K562 (cell line): Measurements from ENCODE around the gene DCAKD. TPM values are rescaled to one million over a fixed set of nuclear protein-coding genes. Genes with fewer than 3 reads are reported as not detected.

Experiments used
- ATAC-seq: fragments of 200-7000 bp; cut with Tn5 transposase; 3 replicates; pipeline ENCODE4 v1.9.1; 2020; ENCODE audit warnings: moderate library complexity
- BruUV-seq: library from RNA; stranded (reverse); fragments of 400-500 nt; replicated peaks from 2 replicates; lab custom pipeline; 2021; lab: Mats Ljungman, UMichigan
- CTCF ChIA-PET: fragments of 300-600 bp; formaldehyde crosslinking; extraction: SDS; loops from one replicate; lab custom pipeline; 2021; ENCODE audit warnings: low intra/inter-chr PET ratio; lab: Yijun Ruan, JAX
- POLR2A ChIA-PET: fragments of 300-600, 350-650 bp; sonication (Branson Sonifier 250); formaldehyde crosslinking; extraction: SDS; loops from one replicate; lab custom pipeline; 2021; ENCODE audit warnings: antibody characterized with exemption, inconsistent platforms; lab: Yijun Ruan, JAX
- DNase-seq, 4 experiments: peaks; one replicate each; pipeline versions ENCODE4 v3.0.0 to v3.0.0-alpha.2; 2011 to 2018; ENCODE audit warnings: low spot score in 3 of 4, mixed read lengths in 3 of 4; ENCODE audit errors: extremely low read depth in 1 of 4
- FAIRE-seq: peaks from 2 replicates; lab custom pipeline; 2011; peaks lifted over from hg19 to GRCh38; lab: Jason Lieb, UNC
- H2AFZ ChIP-seq: 2 replicates; pipeline ENCODE4 v1.6.0; 2011; ENCODE audit warnings: low read depth, low read length, control low read depth, inconsistent platforms
- H3K27ac ChIP-seq: fragments of 200-600 bp; 3 replicates; pipeline ENCODE4 v1.8.0; 2011; ENCODE audit warnings: low read depth, mild to moderate bottlenecking, control low read depth, inconsistent platforms, low read length, moderate library complexity, mixed read lengths; ENCODE audit errors: extremely low read depth
- H3K27me3 ChIP-seq, 2 experiments: fragments of 300-600 bp in 1 of 2; 2 replicates in 1 of 2; 3 replicates in 1 of 2; pipeline versions ENCODE4 v1.6.0 to v1.8.0; 2011; ENCODE audit warnings: inconsistent platforms in 2 of 2, low read length in 2 of 2, mild to moderate bottlenecking in 1 of 2, mixed read lengths in 1 of 2, moderate library complexity in 1 of 2; ENCODE audit not compliant: control insufficient read depth in 2 of 2, insufficient read depth in 2 of 2
- H3K36me3 ChIP-seq: fragments of 300-600 bp; 3 replicates; pipeline ENCODE4 v1.8.0; 2011; ENCODE audit warnings: mild to moderate bottlenecking, low read length, inconsistent platforms; ENCODE audit not compliant: control insufficient read depth, insufficient read depth
- H3K4me1 ChIP-seq, 2 experiments: fragments of 200-600 bp in 1 of 2; replicated peaks in 1 of 2; 2 replicates in 1 of 2; 3 replicates in 1 of 2; pipeline versions ENCODE4 v1.5.1 to v1.8.0; 2011; ENCODE audit warnings: inconsistent platforms in 2 of 2, low read length in 2 of 2, mild to moderate bottlenecking in 1 of 2, mixed read lengths in 1 of 2, moderate library complexity in 1 of 2; ENCODE audit not compliant: control insufficient read depth in 2 of 2, insufficient read depth in 2 of 2
- H3K4me2 ChIP-seq: 2 replicates; pipeline ENCODE4 v1.6.1; 2011; ENCODE audit warnings: low read length, control low read depth, inconsistent platforms, mixed read lengths; ENCODE audit not compliant: insufficient read depth
- H3K4me3 ChIP-seq: fragments of 200-600 bp; sonication (generic), shearing (Covaris generic); 2 replicates; pipeline ENCODE4 v1.5.1; 2016; ENCODE audit warnings: control low read depth, inconsistent platforms
- H3K79me2 ChIP-seq: fragments of 200-600 bp; 3 replicates; pipeline ENCODE4 v1.8.0; 2011; ENCODE audit warnings: low read length, inconsistent platforms; ENCODE audit not compliant: control insufficient read depth, insufficient read depth
- H3K9ac ChIP-seq, 2 experiments: 2 replicates each; pipeline versions ENCODE4 v1.6.0 to v1.6.1; 2011; ENCODE audit warnings: low read depth in 2 of 2, low read length in 2 of 2, control low read depth in 1 of 2, inconsistent platforms in 1 of 2, mild to moderate bottlenecking in 1 of 2, mixed read lengths in 1 of 2; ENCODE audit not compliant: insufficient read depth in 1 of 2
- H3K9me1 ChIP-seq: one replicate; pipeline ENCODE4 v1.6.0; 2011; ENCODE audit warnings: inconsistent platforms, mild to moderate bottlenecking, low read length, moderate library complexity; ENCODE audit not compliant: control insufficient read depth, insufficient read depth
- H3K9me3 ChIP-seq: replicated peaks from 2 replicates; pipeline ENCODE4 v1.5.1; 2011; ENCODE audit warnings: low read depth, low read length, inconsistent platforms; ENCODE audit not compliant: control insufficient read depth, insufficient read depth
- H4K20me1 ChIP-seq: replicated peaks from 2 replicates; pipeline ENCODE4 v1.6.1; 2011; ENCODE audit warnings: low read length, inconsistent platforms, mixed read lengths; ENCODE audit not compliant: control insufficient read depth, insufficient read depth
- ATF3 ChIP-seq, 2 experiments: fragments of 450-650 bp in 1 of 2; sonication (generic) in 1 of 2; formaldehyde crosslinking in 1 of 2; IDR thresholded peaks in 1 of 2; conservative IDR thresholded peaks in 1 of 2; 2 replicates each; pipeline versions ENCODE4 v1.6.1 to v1.8.1; 2016 to 2023; ENCODE audit warnings: mild to moderate bottlenecking in 2 of 2, moderate library complexity in 2 of 2, inconsistent platforms in 1 of 2, missing genetic modification reagents in 1 of 2
- DPF2 ChIP-seq: fragments of 450-650 bp; IDR thresholded peaks from 2 replicates; pipeline ENCODE4 v1.6.1; 2016
- EGR1 ChIP-seq: fragments of 450-650 bp; conservative IDR thresholded peaks from 2 replicates; pipeline ENCODE4 v1.6.1; 2017; ENCODE audit warnings: mild to moderate bottlenecking
- GTF2E2 ChIP-seq: fragments of 200-800 bp; sonication (Bioruptor generic); IDR thresholded peaks from 2 replicates; pipeline ENCODE4 v1.6.1; 2016; ENCODE audit warnings: missing genetic modification characterization, missing compliant biosample characterization
- NCOR1 ChIP-seq: fragments of 450-650 bp; IDR thresholded peaks from 2 replicates; pipeline ENCODE4 v1.6.1; 2016; ENCODE audit warnings: mild to moderate bottlenecking, moderate library complexity
- NR1H2 ChIP-seq: sonication (generic); formaldehyde crosslinking; IDR thresholded peaks from 2 replicates; pipeline ENCODE4 v1.4.0; 2020; ENCODE audit warnings: mild to moderate bottlenecking, missing genetic modification reagents
- PHB ChIP-seq: fragments of 250-450 bp; sonication (Bioruptor Pico); IDR thresholded peaks from 2 replicates; pipeline ENCODE4 v1.5.0; 2021
- RAD51 ChIP-seq: fragments of 450-650 bp; IDR thresholded peaks from 2 replicates; pipeline ENCODE4 v1.7.1; 2016; ENCODE audit warnings: low read depth, mild to moderate bottlenecking, borderline replicate concordance
- ZNF408 ChIP-seq: fragments of 250-450 bp; sonication (Bioruptor Pico); IDR thresholded peaks from 2 replicates; pipeline ENCODE4 v1.4.0; 2020; ENCODE audit warnings: low read depth, mild to moderate bottlenecking, moderate library complexity
- ZNF609 ChIP-seq: sonication (generic); formaldehyde crosslinking; IDR thresholded peaks from 2 replicates; pipeline ENCODE4 v1.8.1; 2023; ENCODE audit warnings: missing genetic modification reagents, mild to moderate bottlenecking, borderline replicate concordance
- ZNF764 ChIP-seq: fragments of 250-450 bp; sonication (Bioruptor Pico); IDR thresholded peaks from 2 replicates; pipeline ENCODE4 v1.4.0; 2020; ENCODE audit warnings: low read depth, mild to moderate bottlenecking, moderate library complexity
- WGBS: fragments of 100-300 bp; shearing (Covaris generic); methylation state at CpG from one replicate; pipeline ENCODE4 v1.1.6; 2016; ENCODE audit warnings: low coverage, mixed read lengths; ENCODE audit not compliant: insufficient coverage; ENCODE audit errors: missing lambda C conversion rate; 5-methylcytosine and 5-hydroxymethylcytosine counted together
- in situ Hi-C: fragments of 300-500 bp; cut with MboI; formaldehyde crosslinking; loops from 4 replicates; pipeline ENCODE4 v1.15.0; 2018; ENCODE audit warnings: inconsistent platforms, mixed read lengths
- intact Hi-C: fragments of 100-400 bp; cut with micrococcal nuclease; formaldehyde crosslinking; loops from 2 replicates; pipeline ENCODE4 v1.14.2; 2022
- polyA plus RNA-seq, 8 experiments: library from polyadenylated mRNA; depleted of rRNA in 4 of 8; stranded (reverse) in 5 of 8; unstranded in 3 of 8; fragments of >200 nt; fragmentation: Nextera tagmentation in 2 of 8; fragmentation: Illumina TruSeq in 1 of 8; extraction: Ambion mirVana in 2 of 8; extraction: Trizol in 1 of 8; gene quantifications; 2 replicates each; pipeline versions ENCODE4 v1.2.1 to v1.2.3, GENCODE V29; 2011 to 2014; ENCODE audit warnings: inconsistent platforms in 1 of 8, missing spikeins in 1 of 8
- total RNA-seq, 7 experiments: library from RNA; depleted of rRNA in 6 of 7; stranded (reverse); fragments of >200 nt in 6 of 7; fragmentation: Illumina TruSeq in 2 of 7; extraction: Trizol in 2 of 7; gene quantifications; 2 replicates each; pipeline versions ENCODE4 v1.2.1 to v1.2.3, GENCODE V29; 2011 to 2021; ENCODE audit warnings: low replicate concordance in 1 of 7
- TF ChIP-seq, protein P1 (sequence below): fragments of 450-650 bp; formaldehyde crosslinking; IDR thresholded peaks from 2 replicates; pipeline ENCODE4 v1.4.0; 2022; ENCODE audit warnings: mild to moderate bottlenecking, moderate library complexity

Gene DCAKD
- total and polyA plus RNA-seq, 9 of the 15 experiments (the other 6 are each of a cell fraction or from before 2014, with no cell fraction given): 7.9 to 35.5 (median 21.4) TPM

GRCh38 chr17:45005700-45006099 lies 45.7 kb downstream of the DCAKD start:
- H3K4me3 ChIP-seq: no peak overlapping the region
- CTCF ChIA-PET: no interaction called here

More at GRCh38 chr17:45005700-45006099, 45.7 kb downstream of the DCAKD start:
- Histone ChIP-seq H3K79me2 (no peaks in the 10 kb centered on the region), H3K9me3 (no peaks in the 10 kb centered on the region), H3K4me1 (peaks cover 0 to 9% of the 10 kb centered on the region in 2 experiments; a peak in 1 of 5 replicates), H4K20me1 (no peaks in the 10 kb centered on the region), H3K9ac (0 out of 4 replicates have a peak overlapping the region, but pooled peaks of 1 of the 2 experiments have one; percentile 35), H3K27ac (no peak overlapping the region)
- ATAC-seq: no peak
- WGBS: 5% methylated on average over 2 of the region's 2 CpGs
- TF ChIP-seq DPF2 (no peak), RAD51 (no peak), ZNF609 (CRISPR knock-in tag) (no peak), ZNF408 (CRISPR knock-in tag) (no peak), EGR1 (no peak), NCOR1 (no peak), ATF3 (IDR thresholded peaks at IDR 0.05) (no peak), ATF3 (CRISPR knock-in tag; conservative IDR thresholded peaks at IDR 0.05) (no peak), PHB (CRISPR knock-in tag) (no peak), GTF2E2 (tag) (no peak), ZNF764 (CRISPR knock-in tag) (no peak), NR1H2 (CRISPR knock-in tag) (no peak)
- TF ChIP-seq, protein P1, sequence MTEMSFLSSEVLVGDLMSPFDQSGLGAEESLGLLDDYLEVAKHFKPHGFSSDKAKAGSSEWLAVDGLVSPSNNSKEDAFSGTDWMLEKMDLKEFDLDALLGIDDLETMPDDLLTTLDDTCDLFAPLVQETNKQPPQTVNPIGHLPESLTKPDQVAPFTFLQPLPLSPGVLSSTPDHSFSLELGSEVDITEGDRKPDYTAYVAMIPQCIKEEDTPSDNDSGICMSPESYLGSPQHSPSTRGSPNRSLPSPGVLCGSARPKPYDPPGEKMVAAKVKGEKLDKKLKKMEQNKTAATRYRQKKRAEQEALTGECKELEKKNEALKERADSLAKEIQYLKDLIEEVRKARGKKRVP (CRISPR knock-in tag): no peak
- TF ChIP-seq, all 486 proteins: peak for 0
- DNase-seq (no peak), FAIRE-seq (no peak)
- Histone ChIP-seq H3K9me1 (no peaks in the 10 kb centered on the region), H3K36me3 (no peaks in the 10 kb centered on the region), H2AFZ (no peak overlapping the region), H3K4me2 (no peak overlapping the region), H3K27me3 (peaks cover 14 to 62% of the 10 kb centered on the region in 2 experiments; a peak in 4 of 5 replicates)
- intact Hi-C loops (no loop called here), in situ Hi-C loops (no loop called here)
- BruUV-seq: no TSS peak
- POLR2A ChIA-PET: interaction anchor here (0.6 kb wide), 1 partner anchor 254 kb away, joined by 3 read pairs; no protein-coding TSS in a partner anchor
